Measurements from ENCODE around the gene RAD51AP1. TPM values are rescaled to one million over a fixed set of nuclear protein-coding genes. Genes with fewer than 3 reads are reported as not detected.

RAD51AP1 gene
- total RNA-seq, 4 donors from 2014 or later, result 0.61 to 2.7 (median 1.5) TPM

GRCh38 chr12:4526923-4527546, 11.7 kb upstream of the RAD51AP1 start:
- DNase-seq (ENCODE audit: low spot score in 2 of 2), result no peak
- 94 to 98% methylated on average over 2 of the region's 2 CpGs for WGBS, 2 donors
- intact Hi-C loops (cut with DNase I; ENCODE audit: low total_unique reads), result no loop called here
- TF ChIP-seq CTCF (IDR thresholded peaks at IDR 0.05), result no peak
- TF ChIP-seq POLR2A (IDR thresholded peaks at IDR 0.05), result no peak
- H3K4me3 ChIP-seq (ENCODE audit: low read depth, poor library complexity, severe bottlenecking), result no peak overlapping the region

DNA sequence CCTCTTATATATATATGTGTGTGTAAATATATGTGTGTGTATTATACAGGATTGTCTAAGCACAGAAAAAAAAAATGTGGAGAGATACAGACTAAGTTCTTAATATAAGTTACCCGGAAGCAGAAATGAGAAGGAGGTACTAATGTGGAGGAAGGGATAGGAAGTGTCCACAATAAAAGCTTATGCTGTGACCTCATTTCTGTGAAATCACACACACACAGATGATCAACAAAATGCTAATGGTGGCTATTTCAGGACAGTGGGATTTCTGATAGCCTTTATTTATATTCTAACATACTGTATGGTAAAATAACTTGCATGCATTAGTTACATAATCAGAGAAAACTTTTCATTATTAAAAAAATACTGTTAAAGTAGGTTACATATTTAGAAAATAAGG, 8.5 kb upstream of the RAD51AP1 start:
- 63 to 66% methylated on average over 1 of the region's 1 CpG for WGBS, 2 donors
- intact Hi-C loops (cut with DNase I; ENCODE audit: low total_unique reads), result no loop called here
- no peak for DNase-seq (ENCODE audit: low spot score in 2 of 2)
- no peak for TF ChIP-seq CTCF (IDR thresholded peaks at IDR 0.05)
- TF ChIP-seq POLR2A (IDR thresholded peaks at IDR 0.05), result no peak
- no peak overlapping the region for H3K4me3 ChIP-seq (ENCODE audit: low read depth, poor library complexity, severe bottlenecking)

- intact Hi-C loops (cut with DNase I; ENCODE audit: low total_unique reads), result no loop called here
- no peak for DNase-seq (ENCODE audit: low spot score in 2 of 2)
- no peak overlapping the region for H3K4me3 ChIP-seq (ENCODE audit: low read depth, poor library complexity, severe bottlenecking)
- TF ChIP-seq CTCF (IDR thresholded peaks at IDR 0.05) (no peak), POLR2A (IDR thresholded peaks at IDR 0.05) (no peak)
- 84 to 87% methylated on average over 6 of the region's 6 CpGs for WGBS, 2 donors
Measured at GRCh38 chr12:4530982-4531586, 7.6 kb upstream of the RAD51AP1 start.

DNA sequence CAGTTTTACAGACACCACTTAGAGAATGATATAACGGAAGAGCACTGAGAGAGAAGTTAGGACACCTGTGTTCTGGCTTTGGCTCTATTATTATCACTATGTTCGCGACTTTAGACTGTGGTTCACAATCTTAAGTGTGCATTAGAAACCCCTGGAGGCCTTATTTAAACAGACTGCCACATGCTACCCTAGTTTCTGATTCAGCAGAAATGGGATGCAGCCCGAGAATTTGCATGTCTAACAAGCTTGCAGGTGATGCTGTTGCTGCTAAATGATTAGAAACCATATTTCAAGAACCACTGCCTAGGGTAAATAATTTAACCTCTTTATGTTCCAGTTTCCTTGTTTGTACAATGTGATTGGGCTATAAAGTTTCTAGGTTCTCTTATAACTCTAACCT, 3.6 kb upstream of the RAD51AP1 start:
- TF ChIP-seq CTCF (IDR thresholded peaks at IDR 0.05) (no peak), POLR2A (IDR thresholded peaks at IDR 0.05) (no peak)
- intact Hi-C loops (cut with DNase I; ENCODE audit: low total_unique reads), result no loop called here
- no peak for DNase-seq (ENCODE audit: low spot score in 2 of 2)
- WGBS, 2 donors, result 90 to 96% methylated on average over 4 of the region's 4 CpGs
- no peak overlapping the region for H3K4me3 ChIP-seq (ENCODE audit: low read depth, poor library complexity, severe bottlenecking)

- intact Hi-C loops (cut with DNase I; ENCODE audit: low total_unique reads), result no loop called here
- no peak for TF ChIP-seq POLR2A (IDR thresholded peaks at IDR 0.05)
- no peak for TF ChIP-seq CTCF (IDR thresholded peaks at IDR 0.05)
- H3K4me3 ChIP-seq (ENCODE audit: low read depth, poor library complexity, severe bottlenecking), result no peak overlapping the region
- DNase-seq (ENCODE audit: low spot score in 2 of 2), result no peak
- 67 to 73% methylated on average over 2 of the region's 2 CpGs for WGBS, 2 donors
Measured at GRCh38 chr12:4535871-4536270, 2.8 kb upstream of the RAD51AP1 start.

All from lower leg skin (tissue), 4 donors.